Measurements from ENCODE around the gene PDCD1LG2. TPM values are rescaled to one million over a fixed set of nuclear protein-coding genes. Genes with fewer than 3 reads are reported as not detected.

PDCD1LG2 gene
- total RNA-seq, 2 experiments from 2014 or later = 0.13 to 0.14 TPM

DNA sequence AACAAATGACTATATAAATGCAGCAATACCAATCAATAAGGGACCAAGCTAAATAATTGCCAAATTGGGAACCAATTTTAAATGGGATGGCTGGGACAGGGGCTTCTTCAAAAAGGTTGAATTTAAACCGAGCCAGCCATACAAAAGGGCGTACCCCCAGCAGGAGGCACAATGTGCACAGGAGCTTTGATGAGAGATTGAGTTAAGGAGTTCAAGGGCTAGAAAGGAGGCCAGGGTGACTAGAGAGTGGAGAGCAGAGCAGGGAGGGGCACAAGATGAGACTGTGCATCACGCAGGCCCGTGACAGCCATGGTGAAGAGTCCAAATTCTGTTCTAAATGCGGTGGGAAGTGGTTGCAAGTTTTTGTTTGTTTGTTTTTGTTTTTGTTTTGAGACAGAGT lies 23.3 kb upstream of the PDCD1LG2 start:
- no peak for DNase-seq
- Mint-ChIP-seq H3K4me3 (no peak overlapping the region), H3K9me3 (peaks cover 2% of the 10 kb centered on the region), H3K27me3 (no peaks in the 10 kb centered on the region), H3K36me3 (ENCODE audit: low read depth) (no peaks in the 10 kb centered on the region), H3K27ac (no peak overlapping the region), H3K4me1 (ENCODE audit: low read depth) (no peaks in the 10 kb centered on the region)
- TF ChIP-seq, protein P1, sequence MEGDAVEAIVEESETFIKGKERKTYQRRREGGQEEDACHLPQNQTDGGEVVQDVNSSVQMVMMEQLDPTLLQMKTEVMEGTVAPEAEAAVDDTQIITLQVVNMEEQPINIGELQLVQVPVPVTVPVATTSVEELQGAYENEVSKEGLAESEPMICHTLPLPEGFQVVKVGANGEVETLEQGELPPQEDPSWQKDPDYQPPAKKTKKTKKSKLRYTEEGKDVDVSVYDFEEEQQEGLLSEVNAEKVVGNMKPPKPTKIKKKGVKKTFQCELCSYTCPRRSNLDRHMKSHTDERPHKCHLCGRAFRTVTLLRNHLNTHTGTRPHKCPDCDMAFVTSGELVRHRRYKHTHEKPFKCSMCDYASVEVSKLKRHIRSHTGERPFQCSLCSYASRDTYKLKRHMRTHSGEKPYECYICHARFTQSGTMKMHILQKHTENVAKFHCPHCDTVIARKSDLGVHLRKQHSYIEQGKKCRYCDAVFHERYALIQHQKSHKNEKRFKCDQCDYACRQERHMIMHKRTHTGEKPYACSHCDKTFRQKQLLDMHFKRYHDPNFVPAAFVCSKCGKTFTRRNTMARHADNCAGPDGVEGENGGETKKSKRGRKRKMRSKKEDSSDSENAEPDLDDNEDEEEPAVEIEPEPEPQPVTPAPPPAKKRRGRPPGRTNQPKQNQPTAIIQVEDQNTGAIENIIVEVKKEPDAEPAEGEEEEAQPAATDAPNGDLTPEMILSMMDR (IDR thresholded peaks at IDR 0.05) = no peak
- CTCF ChIA-PET = interaction anchor here (0.9 to 1.2 kb wide), 2 partner anchors 84 to 103 kb away, joined by 3 to 4 read pairs; no protein-coding TSS in a partner anchor
- intact Hi-C loops (cut with micrococcal nuclease) = no loop called here
- ATAC-seq = no peak
- POLR2A ChIA-PET = no interaction called here

DNA sequence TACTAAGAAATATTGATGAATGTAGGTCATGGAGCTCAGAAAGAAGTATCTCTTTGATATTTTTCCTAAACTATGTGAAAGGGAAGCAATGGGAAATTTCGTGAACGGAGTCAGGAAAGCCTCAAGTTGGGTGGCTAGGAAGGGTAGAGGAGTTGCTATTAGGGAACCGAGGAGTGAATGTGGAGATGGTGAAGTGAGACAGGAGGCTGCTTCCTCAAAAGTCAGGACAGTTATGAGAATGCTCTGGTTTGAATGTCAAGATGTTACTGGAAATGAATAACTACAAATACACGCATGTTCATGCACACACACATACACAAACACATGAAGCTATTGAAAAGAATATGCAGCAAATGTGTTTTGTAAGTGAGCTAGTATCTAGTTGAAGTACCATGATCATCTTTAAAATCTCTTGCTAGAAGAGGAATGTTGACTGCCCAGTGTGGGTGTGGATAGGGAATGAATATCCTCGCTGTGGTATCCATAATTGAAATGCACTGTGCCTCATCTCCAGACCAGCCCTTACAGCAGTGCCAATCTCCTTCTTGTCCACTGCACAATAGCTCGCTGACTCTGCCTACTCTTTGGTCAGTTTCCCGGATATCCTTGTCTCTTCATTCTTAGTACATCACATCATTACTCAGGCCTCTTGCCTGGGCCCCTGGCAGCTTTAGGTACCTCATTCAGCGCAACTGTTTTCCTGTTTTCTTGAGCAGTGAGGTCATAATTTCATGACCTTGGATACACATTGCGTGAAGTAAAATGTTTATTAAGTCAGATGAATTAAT lies 21.9 kb upstream of the PDCD1LG2 start:
- intact Hi-C loops (cut with micrococcal nuclease) = no loop called here
- DNase-seq (no peak), ATAC-seq (no peak)
- ChIA-PET CTCF (interaction anchor here (1.2 to 1.8 kb wide), 2 partner anchors 21 to 102 kb away, joined by 3 to 5 read pairs; no protein-coding TSS in a partner anchor), POLR2A (interaction anchor here (0.5 to 1.3 kb wide), 3 partner anchors 9 to 71 kb away, joined by 3 to 4 read pairs (median 3); no protein-coding TSS in a partner anchor)
- Mint-ChIP-seq H3K4me3 (no peak overlapping the region), H3K4me1 (ENCODE audit: low read depth) (peaks cover 6% of the 10 kb centered on the region), H3K27me3 (no peaks in the 10 kb centered on the region), H3K9me3 (peaks cover 2% of the 10 kb centered on the region), H3K27ac (no peak overlapping the region), H3K36me3 (ENCODE audit: low read depth) (no peaks in the 10 kb centered on the region)
- TF ChIP-seq, protein P1 (IDR thresholded peaks at IDR 0.05) = no peak

DNA sequence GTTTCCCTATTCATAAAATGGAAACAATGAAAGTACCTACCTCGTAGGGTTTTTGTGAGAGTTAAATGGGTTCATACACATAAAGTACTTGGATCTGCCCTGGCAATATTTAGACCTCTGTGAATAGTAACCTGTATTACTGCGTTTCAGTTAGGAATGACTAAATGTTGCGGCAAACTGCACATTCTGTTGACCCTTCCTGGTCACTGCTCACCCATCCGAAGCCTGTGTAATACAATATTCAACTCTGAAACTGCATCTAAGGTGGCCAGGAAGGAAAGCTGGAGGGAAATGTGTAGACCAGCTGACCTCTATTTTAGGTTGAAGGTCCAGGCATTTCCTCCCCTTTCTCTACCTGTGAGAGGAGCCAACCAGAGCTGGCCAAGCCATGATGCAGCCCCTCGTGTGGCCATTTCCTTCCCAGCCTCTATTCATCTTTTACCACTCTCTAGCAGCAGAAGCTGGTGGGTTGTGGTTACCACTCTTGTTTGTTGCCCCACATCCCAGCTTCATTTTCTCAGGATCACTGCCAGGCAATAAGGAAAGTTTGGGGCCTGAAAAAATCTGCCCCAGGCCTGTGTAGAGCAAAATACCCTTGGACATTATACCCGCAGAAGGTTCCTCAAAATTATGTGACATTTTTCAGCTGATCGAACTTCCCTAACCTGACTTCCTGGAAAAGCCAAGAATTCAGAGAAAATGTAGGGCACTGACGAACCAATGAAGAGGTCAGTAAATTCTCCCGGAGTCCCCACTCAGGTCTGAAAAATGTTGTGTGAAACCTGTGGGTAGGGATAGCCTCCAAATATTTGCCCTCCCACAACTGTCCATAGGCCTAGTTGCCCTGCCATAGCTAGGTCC lies 20.5 kb upstream of the PDCD1LG2 start:
- Mint-ChIP-seq H3K27ac (no peak overlapping the region), H3K4me1 (ENCODE audit: low read depth) (peaks cover 18% of the 10 kb centered on the region), H3K4me3 (no peak overlapping the region), H3K9me3 (peaks cover 5% of the 10 kb centered on the region), H3K36me3 (ENCODE audit: low read depth) (peaks cover 2% of the 10 kb centered on the region), H3K27me3 (no peaks in the 10 kb centered on the region)
- intact Hi-C loops (cut with micrococcal nuclease) = no loop called here
- TF ChIP-seq, protein P1 (IDR thresholded peaks at IDR 0.05) = no peak
- no peak for DNase-seq
- ChIA-PET POLR2A (interaction anchor here (0.8 kb wide), 1 partner anchor 70 kb away, joined by 3 read pairs; no protein-coding TSS in a partner anchor), CTCF (interaction anchor here (0.6 to 1.8 kb wide), 3 partner anchors 10 to 100 kb away, joined by 3 to 5 read pairs (median 4); partner anchors contain the start of gene PLGRKT)
- ATAC-seq = no peak

DNA sequence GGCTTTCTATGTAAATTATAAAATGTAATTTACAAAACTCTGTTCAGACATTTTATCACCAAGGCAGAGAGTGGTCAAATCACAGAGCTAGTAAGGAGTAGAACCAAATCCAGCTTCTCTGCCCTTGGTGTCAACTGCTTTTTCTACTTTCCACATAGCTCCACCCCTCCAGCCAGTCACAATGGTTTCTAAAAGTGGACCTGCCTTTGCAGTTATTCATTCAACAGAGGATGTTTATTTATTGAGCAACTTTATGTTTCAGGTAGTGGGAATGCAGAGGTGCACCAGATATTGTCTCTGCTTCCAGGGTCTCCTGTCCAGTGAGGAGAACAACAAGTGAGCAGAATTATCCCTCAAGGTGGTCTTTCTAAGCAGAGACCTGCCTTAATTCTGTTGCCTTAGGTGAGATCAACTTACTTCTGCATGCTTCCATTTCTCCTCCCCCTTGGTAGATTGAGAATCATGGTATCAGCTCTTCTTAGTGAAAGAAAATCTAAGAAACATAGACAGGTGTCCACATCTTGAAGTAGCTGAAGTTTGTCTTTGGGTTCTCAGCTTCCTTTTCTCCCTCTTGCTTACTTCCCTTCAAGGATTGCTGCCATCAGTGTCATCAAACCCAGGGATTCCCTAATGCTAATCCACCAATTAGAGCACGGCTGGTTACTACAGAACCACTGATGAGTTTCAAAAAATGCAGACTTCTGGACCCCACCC lies 17.2 kb upstream of the PDCD1LG2 start:
- H3K27ac Mint-ChIP-seq = peak overlapping the region; percentile 22
- H3K36me3 Mint-ChIP-seq (ENCODE audit: low read depth) = peaks cover 2% of the 10 kb centered on the region
- DNase-seq = no peak
- POLR2A ChIA-PET = interaction anchor here (0.7 kb wide), 1 partner anchor 18 kb away, joined by 3 read pairs; no protein-coding TSS in a partner anchor
- TF ChIP-seq, protein P1 (IDR thresholded peaks at IDR 0.05) = no peak
- no peaks in the 10 kb centered on the region for H3K27me3 Mint-ChIP-seq
- CTCF ChIA-PET = interaction anchor here (0.7 to 1.1 kb wide), 3 partner anchors 17 to 66 kb away, joined by 3 read pairs; partner anchors contain the start of gene PDCD1LG2
- ATAC-seq = no peak
- intact Hi-C loops (cut with micrococcal nuclease) = no loop called here
- peaks cover 2% of the 10 kb centered on the region for H3K9me3 Mint-ChIP-seq
- H3K4me3 Mint-ChIP-seq = no peak overlapping the region
- peaks cover 18% of the 10 kb centered on the region for H3K4me1 Mint-ChIP-seq (ENCODE audit: low read depth)

Measured in activated CD8-positive, alpha-beta T cell treated with anti-CD3 and anti-CD28 coated beads for 36 hours (primary cell).